ENCODE data around the gene MSI2. TPM values are rescaled to one million over a fixed set of nuclear protein-coding genes. Genes with fewer than 3 reads are reported as not detected.

Gene MSI2
- total and polyA plus RNA-seq, 9 of the 15 experiments (the other 6 are each of a cell fraction or from before 2014, with no cell fraction given), result 4.6 to 61.8 (median 42.4) TPM

GRCh38 chr17:57289613-57290012 is 33.3 kb downstream of the MSI2 start (continued):
- TF ChIP-seq ATF4 (CRISPR knock-in tag; IDR thresholded peaks at IDR 0.05) (no peak), ZNF785 (CRISPR knock-in tag; IDR thresholded peaks at IDR 0.05) (no peak), ZFPM2 (CRISPR knock-in tag; IDR thresholded peaks at IDR 0.05) (no peak), FOXM1 (IDR thresholded peaks at IDR 0.05; ENCODE audit: low read depth) (no peak), FOXM1 (CRISPR knock-in tag; IDR thresholded peaks at IDR 0.05; ENCODE audit: low read depth) (no peak), MTA3 (IDR thresholded peaks at IDR 0.05; ENCODE audit: borderline replicate concordance) (no peak), SAFB2 (IDR thresholded peaks at IDR 0.05; ENCODE audit: borderline replicate concordance, low read depth, low read length, severe bottlenecking) (no peak), NR3C1 (CRISPR knock-in tag; IDR thresholded peaks at IDR 0.05) (no peak), JUNB (CRISPR knock-in tag; conservative IDR thresholded peaks at IDR 0.05) (no peak), NFE2 (IDR thresholded peaks at IDR 0.05; ENCODE audit: low read depth) (no peak), HOMEZ (CRISPR knock-in tag; IDR thresholded peaks at IDR 0.05) (no peak)
- TF ChIP-seq, protein P1, sequence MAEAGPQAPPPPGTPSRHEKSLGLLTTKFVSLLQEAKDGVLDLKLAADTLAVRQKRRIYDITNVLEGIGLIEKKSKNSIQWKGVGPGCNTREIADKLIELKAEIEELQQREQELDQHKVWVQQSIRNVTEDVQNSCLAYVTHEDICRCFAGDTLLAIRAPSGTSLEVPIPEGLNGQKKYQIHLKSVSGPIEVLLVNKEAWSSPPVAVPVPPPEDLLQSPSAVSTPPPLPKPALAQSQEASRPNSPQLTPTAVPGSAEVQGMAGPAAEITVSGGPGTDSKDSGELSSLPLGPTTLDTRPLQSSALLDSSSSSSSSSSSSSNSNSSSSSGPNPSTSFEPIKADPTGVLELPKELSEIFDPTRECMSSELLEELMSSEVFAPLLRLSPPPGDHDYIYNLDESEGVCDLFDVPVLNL (CRISPR knock-in tag; IDR thresholded peaks at IDR 0.05; ENCODE audit: low read depth), result no peak

Data from K562 (cell line).